NCI-H2196 (cell line): ENCODE data around the gene AGPAT1.
"Not testable (repeated sequence)": the region's sequence is repeated elsewhere in the genome, so short reads cannot be mapped to it uniquely, and the experiment has no call there.

Experiments used
- DNase-seq: peaks from one replicate; lab custom pipeline; 2025; ENCODE audit not compliant: unreplicated experiment; lab: John Stamatoyannopoulos, UW

AGPAT1 gene

DNA sequence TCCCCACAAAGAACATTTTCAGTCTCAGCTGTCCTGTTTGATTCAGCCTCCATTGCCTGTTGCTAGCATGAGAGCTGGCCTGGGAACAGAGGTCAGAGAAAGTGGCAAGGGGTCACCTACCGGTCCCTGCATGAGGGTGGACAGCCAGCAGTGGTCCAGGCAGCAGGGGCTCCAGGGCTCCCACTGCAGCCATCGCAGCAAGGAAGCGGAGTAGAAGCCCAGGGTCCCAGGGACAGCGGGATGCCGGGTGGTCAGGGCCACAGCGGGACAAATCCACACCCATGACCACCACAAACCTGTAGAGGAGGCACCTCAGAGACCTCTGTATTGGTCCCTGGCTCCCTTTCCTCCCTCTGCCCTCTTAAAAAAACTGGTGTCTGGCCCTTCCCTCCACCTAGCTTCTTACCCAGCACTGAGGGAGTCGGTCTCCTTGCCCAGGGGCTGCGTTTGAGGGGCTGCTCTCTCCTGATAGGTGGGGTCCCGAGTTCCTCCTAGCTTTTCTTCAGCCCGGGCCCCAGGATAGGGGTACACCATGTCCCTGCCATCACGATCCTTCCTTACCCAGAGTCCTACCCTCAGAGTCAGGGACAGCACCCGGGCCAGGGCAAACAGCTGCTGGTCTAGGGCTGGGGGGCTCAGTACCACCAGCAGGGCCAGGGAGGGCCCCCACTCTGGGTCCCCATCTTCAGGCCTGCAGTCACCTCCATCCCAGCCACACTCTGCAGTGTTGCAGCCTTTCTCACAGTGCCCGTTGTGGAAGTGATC, 25.0 kb upstream of the AGPAT1 start:
- no peak for DNase-seq

DNA sequence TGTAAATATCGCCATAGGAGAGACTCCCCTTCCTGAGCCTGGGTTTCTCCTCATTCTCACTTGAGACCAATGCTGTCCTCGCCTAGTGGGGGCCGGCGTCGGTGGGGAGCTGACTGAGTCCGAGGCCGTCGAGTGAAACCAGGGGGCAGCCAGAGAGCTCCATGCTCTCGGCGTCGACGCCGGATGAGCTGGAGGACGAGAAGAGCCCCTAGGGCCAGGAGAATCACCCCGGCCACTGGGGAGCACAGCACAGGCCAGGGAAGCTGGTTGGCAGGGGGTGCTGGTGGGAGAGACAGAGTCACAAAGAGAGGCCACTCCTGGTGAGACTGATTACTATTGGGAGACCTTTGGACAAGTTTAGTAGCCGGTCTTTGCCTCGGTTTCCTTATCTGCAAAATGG, 23.0 kb upstream of the AGPAT1 start:
- no peak for DNase-seq

DNA sequence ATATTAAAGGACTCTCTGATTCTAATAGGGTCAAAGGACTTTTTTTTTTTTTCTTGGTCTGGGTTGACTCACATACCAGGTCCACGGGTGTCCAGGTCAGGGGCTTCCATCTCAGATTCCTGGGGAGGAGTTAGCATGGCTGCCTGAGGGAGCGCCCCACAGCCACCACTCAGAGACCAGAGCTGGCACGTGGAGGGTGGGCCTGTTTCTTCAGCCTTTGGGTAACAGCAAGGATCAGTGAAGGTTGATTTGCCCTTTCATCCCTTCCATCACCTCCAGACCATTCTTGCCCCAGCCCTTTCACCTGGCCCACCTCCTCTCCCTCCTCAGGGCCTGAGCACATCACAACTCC, 22.4 kb upstream of the AGPAT1 start:
- DNase-seq = no peak

DNA sequence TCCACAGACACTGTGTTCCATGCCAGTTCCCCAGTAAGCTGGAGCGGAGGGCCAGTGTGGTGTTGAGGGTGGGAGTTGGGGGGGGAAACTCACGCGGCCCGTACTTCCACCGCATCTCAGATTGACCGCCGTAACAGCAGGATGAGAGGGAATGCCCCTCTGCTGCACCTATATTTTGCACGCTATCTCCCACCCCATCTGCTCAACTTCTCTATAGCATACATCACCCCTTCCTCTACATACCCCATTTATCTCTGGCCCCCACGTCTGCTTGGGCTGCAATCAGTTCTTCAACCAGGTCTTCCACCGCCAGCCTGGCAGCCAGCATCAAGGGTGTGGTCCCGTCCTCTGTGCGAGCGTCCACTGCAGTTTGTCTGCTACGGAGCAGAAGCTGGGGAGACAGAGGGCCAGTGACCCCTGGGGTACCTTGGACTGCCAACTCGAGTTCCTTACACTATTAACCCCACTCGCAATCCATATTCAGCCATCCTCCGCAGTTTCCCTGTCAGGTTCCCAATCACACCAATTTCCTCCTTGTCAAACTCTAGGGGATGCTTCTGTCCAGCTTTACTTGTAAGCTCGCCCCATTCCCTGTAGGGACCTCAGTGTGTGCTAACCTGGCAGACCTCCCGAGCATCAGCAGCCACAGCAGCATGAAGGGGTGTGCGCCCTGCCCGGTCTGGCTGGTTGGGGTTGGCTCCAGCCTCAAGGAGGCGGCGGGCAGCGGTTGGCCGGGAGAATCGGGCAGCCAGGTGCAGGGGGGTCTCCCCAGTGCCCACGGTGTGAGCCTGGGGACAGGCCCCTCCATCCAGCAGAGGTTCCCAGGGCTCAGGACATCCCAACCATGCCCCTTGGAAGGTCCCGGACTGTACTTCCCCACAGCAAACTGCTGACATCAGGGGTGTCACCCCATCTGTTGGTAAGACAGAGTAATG, 21.1 kb upstream of the AGPAT1 start:
- no peak for DNase-seq

DNA sequence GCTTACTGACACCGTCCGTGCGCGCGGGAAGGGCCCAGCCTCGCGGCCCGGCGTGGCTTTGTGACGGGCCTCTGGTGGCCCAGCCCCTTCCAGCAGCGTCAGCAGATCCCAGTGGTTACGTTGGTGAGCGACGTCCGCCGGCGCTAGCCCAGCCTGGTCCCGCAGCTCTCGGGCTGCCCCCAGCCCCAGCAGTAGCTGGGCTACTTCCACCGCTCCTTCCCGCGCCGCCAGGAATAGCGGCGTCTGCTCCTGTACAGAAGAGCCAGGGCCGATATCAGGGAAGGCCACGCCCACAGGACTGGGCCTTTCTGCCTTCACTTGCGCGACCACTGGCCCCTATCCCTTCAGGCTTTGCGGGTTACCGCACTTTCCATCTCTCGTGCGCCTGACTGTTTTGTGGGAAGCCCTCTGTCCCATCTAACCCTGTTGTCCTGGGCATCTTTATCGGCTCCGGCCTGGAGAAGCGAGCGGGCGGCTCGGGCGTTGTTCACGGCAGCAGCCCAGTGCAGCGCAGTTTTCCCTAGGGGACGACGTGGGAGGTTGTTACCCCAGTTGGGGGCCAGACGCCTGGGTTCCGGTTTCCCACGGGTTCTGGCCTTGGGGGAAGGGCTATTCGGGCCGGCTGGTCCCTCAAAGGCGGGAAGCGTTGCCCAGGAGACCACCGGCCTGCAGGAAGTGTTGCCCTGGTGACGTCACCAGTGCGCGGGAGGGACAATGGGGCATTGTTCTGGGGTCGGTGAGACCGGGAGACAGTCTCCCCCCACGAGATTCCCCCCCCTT, 20.2 kb upstream of the AGPAT1 start:
- DNase-seq = peak; percentile 91

DNA sequence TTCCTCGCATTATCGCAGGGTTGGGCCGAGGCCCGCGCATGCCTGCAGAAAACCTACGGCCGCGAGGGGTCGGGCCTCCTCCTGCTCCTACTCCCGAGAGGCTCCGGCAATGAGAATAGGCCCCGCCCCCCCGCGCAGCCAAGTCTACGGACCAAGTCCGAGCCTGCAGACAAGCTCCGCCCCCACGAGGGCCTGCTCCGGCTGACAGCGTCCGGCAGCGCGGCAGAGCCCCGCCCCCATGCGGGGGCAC, 19.7 kb upstream of the AGPAT1 start:
- DNase-seq = peak; percentile 100

DNA sequence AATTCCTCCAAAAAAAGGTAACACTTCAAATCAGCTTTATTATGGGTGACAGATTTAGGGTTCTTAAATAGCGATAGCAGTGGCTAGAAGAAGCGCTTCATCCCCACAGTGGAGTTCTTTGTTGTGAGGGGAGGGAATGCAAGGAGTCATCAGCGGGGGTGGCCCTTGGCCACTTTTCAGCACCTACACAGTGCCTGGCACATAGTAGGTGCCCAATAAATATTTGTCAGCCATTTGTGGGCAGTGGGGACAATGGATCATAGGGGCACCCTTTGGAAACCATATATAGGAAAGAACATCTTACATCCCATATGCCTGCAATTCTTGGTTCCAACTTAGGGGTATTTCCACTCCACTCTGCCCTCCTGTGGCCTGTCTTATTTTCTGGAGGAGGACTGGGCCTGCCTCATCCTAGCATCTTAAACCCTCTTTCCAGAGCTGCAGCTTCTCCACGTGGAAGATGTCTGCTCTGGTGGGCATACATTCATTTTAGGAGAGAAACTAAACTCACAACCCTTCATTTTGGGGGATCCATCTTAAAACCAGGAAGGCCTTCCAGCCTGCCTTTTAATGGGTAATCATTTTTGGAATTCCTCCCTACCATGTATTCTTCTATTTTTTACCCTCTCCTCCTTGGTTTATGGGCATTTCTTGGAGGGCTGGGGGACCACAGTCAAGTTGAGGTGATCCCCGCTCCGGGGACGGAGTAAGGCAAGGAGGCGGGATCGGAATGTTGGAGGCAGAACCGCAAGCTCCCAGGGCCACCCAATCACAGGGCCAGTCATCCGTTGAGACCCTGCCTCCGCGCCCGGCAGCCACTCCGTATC, 19.2 kb upstream of the AGPAT1 start:
- peak; percentile 23 for DNase-seq

DNA sequence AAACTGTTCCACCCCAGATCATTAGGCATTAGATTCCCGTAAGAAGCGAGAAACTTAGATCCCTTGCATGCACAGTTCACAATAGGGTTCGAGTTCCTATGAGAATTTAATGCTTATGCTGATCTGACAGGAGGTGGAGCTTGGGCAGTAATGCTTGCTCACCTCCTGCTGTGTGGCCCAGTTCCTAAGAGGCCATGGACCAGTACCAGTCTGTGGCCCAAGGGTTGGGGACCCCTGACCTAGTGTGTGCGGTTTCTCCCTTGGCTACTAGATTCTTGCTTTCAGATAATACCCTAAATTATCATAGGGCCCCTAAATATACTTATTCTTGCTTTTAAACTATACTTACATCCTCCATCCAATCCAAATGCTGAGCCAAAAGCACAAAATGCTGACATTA, 18.5 kb upstream of the AGPAT1 start:
- DNase-seq = no peak

DNA sequence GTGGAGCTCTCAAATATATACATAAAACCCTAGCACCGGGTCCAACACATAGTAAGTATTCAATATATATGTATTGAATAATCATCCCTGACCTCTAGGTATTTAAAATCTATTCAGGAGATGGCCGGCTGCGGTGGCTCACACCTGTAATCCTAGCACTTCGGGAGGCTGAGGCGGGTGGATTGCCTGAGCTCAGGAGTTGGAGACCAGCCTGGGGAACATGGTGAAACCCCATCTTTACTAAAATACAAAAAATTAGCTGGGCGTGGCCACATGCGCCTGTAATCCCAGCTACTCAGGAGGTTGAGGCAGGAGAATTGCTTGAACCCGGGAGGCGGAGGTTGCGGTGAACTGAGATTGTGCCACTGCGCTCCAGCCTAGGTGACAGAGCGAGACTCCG, 17.2 kb upstream of the AGPAT1 start:
- not testable (repeated sequence) for DNase-seq

DNA sequence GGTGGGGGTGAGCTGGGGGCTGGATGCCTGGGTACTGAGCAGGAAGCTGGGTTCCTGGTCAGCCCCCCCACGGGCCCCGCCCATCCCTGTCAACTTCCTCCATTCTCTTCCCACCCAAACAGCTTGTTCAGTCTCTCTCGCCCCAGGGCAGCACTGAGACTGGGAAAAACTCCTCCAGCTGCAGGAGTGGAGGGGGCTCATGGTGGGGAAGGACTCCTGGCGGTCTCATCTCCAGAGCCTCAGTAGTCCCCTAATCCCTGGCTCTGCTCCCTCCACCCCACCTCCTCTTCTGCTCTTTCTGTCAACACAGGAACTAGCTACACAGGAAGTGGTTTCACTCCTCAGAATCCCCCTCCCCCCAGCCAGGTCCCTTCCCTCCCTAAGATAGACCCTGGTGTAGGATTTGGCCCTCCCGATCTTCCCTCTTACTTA, 16.7 kb upstream of the AGPAT1 start, which contains the start of gene GPSM3:
TSS of gene GPSM3 (minus strand) at position 36 of the 432 bp plus-strand sequence. CDS start 130 bp downstream, outside the sequence.
- DNase-seq = no peak

DNA sequence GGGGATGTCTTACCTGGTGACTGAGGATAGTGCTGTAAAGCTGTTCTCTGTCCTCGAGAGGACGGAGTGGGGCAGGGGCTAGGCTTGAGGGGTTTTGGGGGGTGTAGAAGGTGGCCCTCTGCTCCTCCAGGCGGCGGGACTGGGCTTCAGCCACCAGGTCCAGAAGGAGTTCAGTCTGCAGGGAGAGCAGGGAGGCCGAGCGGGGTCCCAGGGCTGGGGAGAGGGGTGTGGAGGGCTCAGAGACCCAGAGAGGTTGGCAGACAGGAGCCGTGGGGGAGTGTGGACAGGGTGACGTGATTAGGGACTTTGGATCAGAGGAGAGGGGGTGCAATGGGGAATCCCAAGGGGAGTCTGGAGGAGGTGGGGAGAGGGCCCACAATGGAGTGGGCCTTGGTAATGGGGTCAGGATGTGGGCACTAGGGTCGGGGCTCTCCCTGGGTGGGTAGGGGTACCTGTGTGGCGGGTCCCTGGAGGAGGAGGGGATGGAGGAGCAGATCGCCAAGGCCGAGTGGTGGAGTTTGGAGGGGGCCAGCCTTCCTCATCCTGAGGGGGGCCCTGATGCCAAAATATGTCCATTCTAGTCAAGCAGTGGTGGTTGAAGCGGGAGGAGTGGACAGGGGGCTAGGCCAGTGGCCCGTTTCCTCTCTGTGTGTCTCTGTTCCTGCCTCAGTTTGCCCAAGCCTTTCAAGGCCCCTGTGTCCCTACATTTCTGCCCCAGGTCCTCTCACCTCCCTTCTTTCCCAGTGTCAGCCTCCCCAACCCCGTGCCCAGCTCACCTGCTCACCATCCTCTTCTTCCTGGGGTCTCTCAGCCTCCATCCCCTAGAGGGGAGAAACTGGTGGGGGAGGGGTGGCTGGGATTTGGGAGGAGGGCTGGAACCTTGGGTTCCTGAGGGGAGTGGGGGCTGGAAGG, 16.1 kb upstream of the AGPAT1 start:
- DNase-seq = no peak

DNA sequence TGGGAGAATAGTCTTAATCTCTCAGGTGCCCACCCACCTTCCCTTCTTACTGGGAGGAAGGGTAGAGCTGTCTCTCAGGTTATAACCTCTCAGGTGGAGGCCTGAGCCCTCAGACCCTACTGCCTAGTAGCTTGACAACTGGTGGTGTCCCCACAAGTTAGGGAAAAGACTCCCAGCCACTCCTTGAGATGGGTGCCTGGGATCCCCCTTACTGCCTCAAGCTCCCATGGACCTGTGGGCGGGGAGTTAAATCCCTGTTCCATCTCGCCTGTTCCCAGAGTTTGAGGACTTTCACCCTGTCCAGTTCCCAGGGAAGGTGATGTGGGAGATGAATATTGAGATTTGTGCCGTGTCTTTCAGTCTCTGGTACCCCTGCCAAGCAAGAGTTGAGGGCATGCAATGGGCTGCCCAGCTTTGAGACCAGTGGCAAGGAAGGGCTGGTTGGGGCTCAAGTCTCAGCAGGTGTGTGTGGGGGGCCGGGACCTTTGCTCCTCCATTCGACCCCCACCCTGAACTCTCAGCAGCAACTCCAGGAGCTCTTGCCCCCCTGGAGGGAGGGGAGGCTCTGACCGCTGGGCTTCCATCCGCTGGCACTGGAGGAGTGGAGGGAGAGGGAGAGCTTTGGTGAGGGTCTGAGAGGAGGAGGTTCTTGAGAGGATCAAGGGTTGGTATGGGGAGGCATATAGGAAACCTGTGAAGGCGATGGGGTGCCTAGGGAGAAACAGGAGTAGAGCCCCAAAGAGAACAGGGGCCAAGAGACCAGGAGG, 15.2 kb upstream of the AGPAT1 start:
- DNase-seq = no peak

DNA sequence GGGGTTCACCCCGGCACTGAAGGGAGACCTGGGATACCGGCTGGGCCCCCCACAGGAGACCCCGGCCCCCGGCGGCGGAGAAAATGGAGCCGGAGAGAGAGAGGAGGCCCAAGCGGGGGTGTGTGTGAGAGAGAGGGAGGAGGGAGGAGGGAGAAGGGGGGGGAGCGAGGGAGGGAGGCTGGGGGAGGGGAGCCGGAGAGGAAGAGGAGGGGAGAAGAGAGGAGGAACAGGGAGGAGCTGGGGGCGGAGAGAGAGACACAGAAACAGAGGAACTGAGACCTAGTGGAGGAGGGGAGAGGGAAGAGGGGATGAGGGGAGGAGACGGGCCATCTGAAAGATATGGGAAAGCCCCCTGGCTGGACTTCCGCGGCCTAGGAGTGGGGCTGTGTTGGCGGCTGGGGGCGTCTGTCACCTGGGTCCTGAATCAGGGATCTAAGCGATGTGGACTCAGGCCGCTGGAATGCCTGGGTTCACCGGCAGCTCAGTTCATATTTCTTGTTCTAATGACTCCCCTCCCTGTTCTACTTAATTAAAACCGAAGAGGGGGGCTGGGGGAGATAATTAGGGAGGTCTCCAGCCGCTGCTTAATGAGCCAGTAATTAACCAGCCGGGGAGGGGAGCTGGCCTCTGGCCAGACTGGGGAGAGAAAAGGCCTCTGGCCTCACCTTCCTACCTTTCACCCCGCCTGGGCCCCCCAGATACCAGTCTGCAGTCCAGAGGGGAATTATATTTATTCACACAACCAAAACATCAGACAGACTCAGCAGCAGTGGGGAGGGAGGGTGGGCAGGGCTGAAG, 14.4 kb upstream of the AGPAT1 start, which contains the start of gene PBX2:
TSS of gene PBX2 (minus strand) at position 149 of the 798 bp plus-strand sequence. CDS start 287 bp downstream, outside the sequence.
- DNase-seq = peak; percentile 70

DNA sequence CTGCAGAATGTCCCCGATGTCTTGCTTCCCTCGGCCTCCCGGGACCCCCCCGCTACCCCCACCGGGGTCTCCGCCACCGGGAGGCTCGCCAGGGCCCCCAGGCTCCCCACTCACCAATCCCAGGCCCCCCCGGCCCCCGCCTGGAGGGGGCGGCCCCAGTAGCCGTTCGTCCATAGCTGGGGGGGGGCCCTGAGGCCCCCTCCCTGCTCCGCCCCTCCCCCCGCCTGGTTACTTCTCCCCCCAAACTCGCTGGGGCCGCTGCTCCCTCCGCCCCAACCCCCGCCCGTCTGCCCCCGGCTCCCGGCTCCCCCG, 13.8 kb upstream of the AGPAT1 start:
- no peak for DNase-seq

DNA sequence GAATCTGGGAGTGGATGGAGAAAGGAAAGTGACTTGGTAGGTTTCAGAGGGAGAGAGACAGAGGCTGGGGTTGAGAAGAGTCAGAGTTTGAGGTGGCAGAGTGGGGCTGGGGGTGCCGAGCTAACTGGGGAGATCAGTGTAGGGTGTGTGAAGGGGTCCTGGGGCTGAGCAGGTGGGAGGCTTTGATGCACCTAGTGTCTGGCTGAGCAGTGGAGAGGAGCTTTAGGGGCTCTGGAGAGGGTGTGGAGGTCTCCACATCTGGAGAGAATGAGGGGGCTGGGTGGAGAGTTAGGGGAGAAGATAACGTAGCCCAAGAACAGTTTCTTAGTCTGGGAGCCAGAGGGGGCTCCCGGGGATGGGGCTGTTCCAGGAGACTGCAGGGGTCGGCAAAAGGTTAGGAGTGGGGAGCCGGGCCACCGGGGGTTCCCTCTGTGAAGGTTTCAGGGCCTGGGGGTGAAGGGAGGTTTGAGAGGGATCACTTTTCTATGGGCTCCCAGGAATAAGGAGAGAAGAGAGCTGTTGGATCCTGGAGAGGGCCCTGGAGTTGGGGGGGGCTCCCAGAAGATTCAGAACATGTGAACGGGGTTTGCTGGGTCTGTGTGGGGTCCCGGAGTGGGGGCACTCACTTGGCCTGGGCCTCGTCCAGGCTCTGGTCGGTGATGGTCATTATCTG, 13.3 kb upstream of the AGPAT1 start:
- DNase-seq = no peak

DNA sequence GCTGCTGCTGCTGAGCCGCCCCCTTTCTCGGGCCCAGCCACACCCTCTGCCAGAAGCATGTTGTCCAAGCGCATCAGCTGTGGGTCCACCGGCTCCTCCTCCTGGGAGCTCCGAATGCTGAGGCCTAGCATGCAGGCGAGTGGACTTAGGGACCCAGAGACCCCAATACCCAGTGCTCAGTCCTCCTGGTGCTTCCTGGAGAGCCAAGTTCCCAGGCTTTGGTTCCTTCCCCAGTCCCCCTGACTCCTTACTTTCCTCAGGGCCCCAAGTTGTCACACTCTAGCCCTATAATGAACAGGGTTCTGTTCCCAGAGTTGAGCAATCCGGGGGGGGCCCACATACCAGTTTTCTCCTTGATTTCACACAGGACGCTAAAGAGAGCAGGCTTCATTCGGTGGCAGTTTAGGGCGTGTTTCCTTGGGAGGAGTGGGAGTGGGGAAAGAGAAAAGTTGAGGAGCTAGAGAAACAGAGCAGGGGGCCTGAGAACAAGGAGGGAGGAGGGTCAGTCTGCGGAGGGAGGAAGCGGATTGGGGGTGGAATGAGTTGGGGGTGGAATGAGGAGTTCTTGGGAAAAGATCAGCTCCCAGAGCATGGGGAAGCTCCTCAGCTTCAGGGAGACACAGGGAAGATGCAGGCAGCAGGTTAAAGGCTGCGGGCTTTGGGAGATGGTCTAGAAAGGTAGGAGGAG, 12.6 kb upstream of the AGPAT1 start:
- DNase-seq = no peak
